Endodermal cell (in vitro differentiated cells): ENCODE data around the gene FYN. TPM values are rescaled to one million over a fixed set of nuclear protein-coding genes. Genes with fewer than 3 reads are reported as not detected.

Experiments used
- DNase-seq: peaks from one replicate; pipeline ENCODE4 v3.0.0-alpha.2; 2017
- H3K27ac ChIP-seq: 2 replicates; pipeline ENCODE4 v1.5.1; 2013; ENCODE audit warnings: mild to moderate bottlenecking, low read depth, low read length, moderate library complexity
- H3K27me3 ChIP-seq: 2 replicates; pipeline ENCODE4 v1.6.1; 2013; ENCODE audit warnings: mild to moderate bottlenecking, low read length, moderate library complexity; ENCODE audit not compliant: insufficient read depth, control insufficient read depth, poor library complexity, severe bottlenecking
- H3K36me3 ChIP-seq: 2 replicates; pipeline ENCODE4 v1.7.0; 2013; ENCODE audit warnings: mild to moderate bottlenecking, low read length, moderate library complexity; ENCODE audit not compliant: control insufficient read depth, insufficient read depth
- H3K4me1 ChIP-seq: one replicate; pipeline ENCODE4 v1.7.0; 2013; ENCODE audit warnings: low read length; ENCODE audit not compliant: control insufficient read depth, insufficient read depth
- H3K4me3 ChIP-seq: 2 replicates; pipeline ENCODE4 v1.5.1; 2013; ENCODE audit warnings: mild to moderate bottlenecking, low read length, moderate library complexity
- H3K9ac ChIP-seq: 2 replicates; pipeline ENCODE4 v1.6.1; 2013; ENCODE audit warnings: mild to moderate bottlenecking, low read length, moderate library complexity; ENCODE audit not compliant: poor library complexity, severe bottlenecking; ENCODE audit errors: extremely low read depth
- H3K9me3 ChIP-seq: 2 replicates; pipeline ENCODE4 v1.6.1; 2013; ENCODE audit warnings: mild to moderate bottlenecking, low read length, moderate library complexity; ENCODE audit not compliant: control insufficient read depth
- H3K27ac Mint-ChIP-seq: 2 replicates; pipeline ENCODE4 v1.8.0; 2020; ENCODE audit warnings: mixed read lengths
- H3K27me3 Mint-ChIP-seq: 2 replicates; pipeline ENCODE4 v1.8.0; 2021; ENCODE audit warnings: mild to moderate bottlenecking, mixed read lengths; ENCODE audit not compliant: insufficient read depth
- H3K36me3 Mint-ChIP-seq: 2 replicates; pipeline ENCODE4 v1.8.0; 2020; ENCODE audit warnings: low read depth, mixed read lengths
- H3K4me1 Mint-ChIP-seq: 2 replicates; pipeline ENCODE4 v1.8.0; 2020; ENCODE audit warnings: mixed read lengths
- H3K4me3 Mint-ChIP-seq: 2 replicates; pipeline ENCODE4 v1.8.0; 2020; ENCODE audit warnings: mild to moderate bottlenecking, moderate library complexity, mixed read lengths
- H3K9me3 Mint-ChIP-seq: 2 replicates; pipeline ENCODE4 v1.8.0; 2020; ENCODE audit warnings: mild to moderate bottlenecking, mixed read lengths
- CTCF ChIP-seq: fragments of 200-600 bp; sonication (generic); conservative IDR thresholded peaks from 2 replicates; pipeline ENCODE4 v1.5.0; 2021; ENCODE audit warnings: antibody characterized with exemption, mild to moderate bottlenecking
- WGBS, 2 experiments: methylation state at CpG; one replicate each; pipeline versions ENCODE4 v1.1.5 to v1.1.7; 2013; ENCODE audit warnings: missing lambda C conversion rate in 2 of 2, mixed read lengths in 1 of 2; ENCODE audit not compliant: insufficient coverage in 1 of 2, insufficient read length in 1 of 2; 5-methylcytosine and 5-hydroxymethylcytosine counted together
- total RNA-seq, 2 donors: library from RNA; stranded (reverse); fragmentation: NEBNext Ultra II Directional in 1 of 2; extraction: Animal tissue kit (Norgen Biotek cat#: 25700) in 1 of 2; gene quantifications; 2 replicates in 1 of 2; 3 replicates in 1 of 2; pipeline ENCODE4 v1.2.1, GENCODE V29; 2021

The FYN gene
- total RNA-seq, 2 donors from 2014 or later, result 70.0 to 96.4 TPM

GRCh38 chr6:111673532-111673931, 199.7 kb downstream of the FYN start:
- H3K4me1 ChIP-seq, result peaks cover 6% of the 10 kb centered on the region

GRCh38 chr6:111672761-111673450, 200.3 kb downstream of the FYN start:
- Mint-ChIP-seq H3K36me3 (peaks cover 32% of the 10 kb centered on the region), H3K4me1 (peaks cover 50% of the 10 kb centered on the region), H3K4me3 (no peak overlapping the region), H3K27ac (no peak overlapping the region), H3K9me3 (no peaks in the 10 kb centered on the region), H3K27me3 (no peaks in the 10 kb centered on the region)
- DNase-seq, result no peak
- H3K27me3 ChIP-seq, result no peaks in the 10 kb centered on the region
- H3K36me3 ChIP-seq, result peaks cover 17% of the 10 kb centered on the region
- no peak for TF ChIP-seq CTCF
- H3K4me1 ChIP-seq, result peaks cover 7% of the 10 kb centered on the region
- H3K9me3 ChIP-seq, result no peaks in the 10 kb centered on the region
- peak overlapping the region; percentile 31 for H3K27ac ChIP-seq
- H3K4me3 ChIP-seq, result no peak overlapping the region
- no peak overlapping the region for H3K9ac ChIP-seq
- WGBS, 2 experiments, result 76 to 83% methylated on average over 12 to 17 of the region's 17 CpGs

More at GRCh38 chr6:111673532-111673931, 199.7 kb downstream of the FYN start:
- H3K27ac Mint-ChIP-seq, result no peak overlapping the region
- Histone ChIP-seq H3K27ac (peak overlapping the region; percentile 31), H3K9ac (no peak overlapping the region), H3K4me3 (no peak overlapping the region), H3K36me3 (peaks cover 17% of the 10 kb centered on the region), H3K27me3 (no peaks in the 10 kb centered on the region), H3K9me3 (no peaks in the 10 kb centered on the region)
- peaks cover 51% of the 10 kb centered on the region for H3K4me1 Mint-ChIP-seq
- DNase-seq, result no peak
- WGBS, 2 experiments, result 95 to 96% methylated on average over 5 to 8 of the region's 8 CpGs
- no peak overlapping the region for H3K4me3 Mint-ChIP-seq
- TF ChIP-seq CTCF, result no peak
- no peaks in the 10 kb centered on the region for H3K27me3 Mint-ChIP-seq
- peaks cover 31% of the 10 kb centered on the region for H3K36me3 Mint-ChIP-seq
- no peaks in the 10 kb centered on the region for H3K9me3 Mint-ChIP-seq

GRCh38 chr6:111669326-111669725, 203.9 kb downstream of the FYN start:
- Histone ChIP-seq H3K9ac (no peak overlapping the region), H3K4me1 (peaks cover 7% of the 10 kb centered on the region), H3K36me3 (peaks cover 14% of the 10 kb centered on the region), H3K27ac (no peak overlapping the region), H3K4me3 (no peak overlapping the region), H3K9me3 (no peaks in the 10 kb centered on the region), H3K27me3 (no peaks in the 10 kb centered on the region)
- 95 to 100% methylated on average over 1 to 4 of the region's 4 CpGs for WGBS, 2 experiments
- H3K4me1 Mint-ChIP-seq, result peaks cover 31% of the 10 kb centered on the region
- TF ChIP-seq CTCF, result no peak
- no peak overlapping the region for H3K27ac Mint-ChIP-seq
- H3K9me3 Mint-ChIP-seq, result no peaks in the 10 kb centered on the region
- no peak overlapping the region for H3K4me3 Mint-ChIP-seq
- no peak for DNase-seq
- no peaks in the 10 kb centered on the region for H3K27me3 Mint-ChIP-seq
- H3K36me3 Mint-ChIP-seq, result peaks cover 36% of the 10 kb centered on the region
